Esophagus muscularis mucosa (tissue), 4 donors: ENCODE data around the gene PAM.

Source experiments
- CTCF ChIP-seq, 3 experiments: fragments of 200-600 bp in 2 of 3; fragments of 450-650 bp in 1 of 3; sonication (generic) in 2 of 3; IDR thresholded peaks; one replicate each; pipeline ENCODE4 v1.5.1; 2017 to 2019; ENCODE audit warnings: antibody characterized with exemption in 3 of 3, mild to moderate bottlenecking in 2 of 3, moderate library complexity in 1 of 3
- EP300 ChIP-seq: sonication (generic); formaldehyde crosslinking; IDR thresholded peaks from one replicate; pipeline ENCODE4 v1.6.1; 2017; ENCODE audit warnings: antibody characterized with exemption
- POLR2A ChIP-seq: fragments of 450-650 bp; IDR thresholded peaks from one replicate; pipeline ENCODE4 v1.6.1; 2017; ENCODE audit warnings: antibody characterized with exemption, moderate library complexity, mild to moderate bottlenecking, low read depth
- POLR2AphosphoS5 ChIP-seq, 2 donors: sonication (generic); formaldehyde crosslinking; IDR thresholded peaks; one replicate each; pipeline ENCODE4 v1.6.1; 2017; ENCODE audit warnings: antibody characterized with exemption in 2 of 2

- no peak for TF ChIP-seq CTCF (IDR thresholded peaks at IDR 0.05)
- no peak for TF ChIP-seq POLR2A
- TF ChIP-seq EP300, result no peak
- TF ChIP-seq POLR2AphosphoS5 (IDR thresholded peaks at IDR 0.05), result no peak
Observed at GRCh38 chr5:102716017-102716416, 39.1 kb upstream of the PAM start.
